Posterior cingulate gyrus (tissue), 11 donors: Measurements from ENCODE around the gene YBX1.
"Not testable (repeated sequence)": the region's sequence is repeated elsewhere in the genome, so short reads cannot be mapped to it uniquely, and the experiment has no call there.

Source experiments
- DNase-seq, 10 donors: peaks; one replicate each; pipeline versions ENCODE4 v3.0.0 to v3.0.0-alpha.2; 2020 to 2021; ENCODE audit warnings: mixed read lengths in 3 of 10
- intact Hi-C: fragments of 100-400 bp; cut with DNase I; formaldehyde crosslinking; loops from one replicate; pipeline ENCODE4 v1.15.1; 2023

The YBX1 gene

GRCh38 chr1:42681741-42682483 lies at the start of gene YBX1:
YBX1 (plus strand) TSS chr1:42682418; CDS start chr1:42682566, 148 bp downstream.
- intact Hi-C loops: loop anchor here (2.0 to 10.0 kb wide), 3 partner anchors 63 to 347 kb away; partner anchors contain the start of genes C1orf50, CLDN19, FOXJ3 and P3H1

GRCh38 chr1:42639116-42639515 lies 43.1 kb upstream of the YBX1 start:
- intact Hi-C loops: no loop called here

More at GRCh38 chr1:42681741-42682483, at the start of gene YBX1:
- DNase-seq: peak; percentile 92 to 99 (median 95)

GRCh38 chr1:42646056-42646455 lies 36.2 kb upstream of the YBX1 start:
- intact Hi-C loops: no loop called here
- DNase-seq: no peak

More at GRCh38 chr1:42639116-42639515, 43.1 kb upstream of the YBX1 start:
- DNase-seq: no peak

- intact Hi-C loops: no loop called here
- DNase-seq: no peak
These were observed 25.0 kb upstream of the YBX1 start for GRCh38 chr1:42657201-42657600.

- DNase-seq: peak; percentile 94 to 99 (median 96)
- intact Hi-C loops: loop anchor here (1.0 kb wide), 1 partner anchor 109 kb away; the partner anchor contains the start of genes C1orf50 and P3H1
These were observed 24.0 kb upstream of the YBX1 start, which contains the start of gene PPIH for GRCh38 chr1:42657981-42658876. PPIH (plus strand) TSS chr1:42658423; CDS start chr1:42658447, 24 bp downstream.

- intact Hi-C loops: loop anchor here (1.0 kb wide), 1 partner anchor 108 kb away; the partner anchor contains the start of genes C1orf50 and P3H1
- DNase-seq: peak in 2 of 10 donors; percentile 7 to 54
These were observed 23.3 kb upstream of the YBX1 start for GRCh38 chr1:42658877-42659337.

GRCh38 chr1:42660907-42661500 lies 21.2 kb upstream of the YBX1 start:
- intact Hi-C loops: no loop called here
- no peak for DNase-seq

GRCh38 chr1:42669936-42670335 lies 12.3 kb upstream of the YBX1 start:
- no peak for DNase-seq
- intact Hi-C loops: no loop called here

- DNase-seq: no peak
- intact Hi-C loops: no loop called here
These were observed 11.8 kb upstream of the YBX1 start for GRCh38 chr1:42670425-42670824.

GRCh38 chr1:42674214-42674613 lies 8.0 kb upstream of the YBX1 start:
- intact Hi-C loops: no loop called here
- no peak for DNase-seq

- intact Hi-C loops: no loop called here
- DNase-seq: no peak
These were observed 7.5 kb upstream of the YBX1 start for GRCh38 chr1:42674682-42675081.

- intact Hi-C loops: no loop called here
- no peak for DNase-seq
These were observed 6.8 kb upstream of the YBX1 start for GRCh38 chr1:42675467-42675866.

GRCh38 chr1:42676534-42677087 lies 5.6 kb upstream of the YBX1 start:
- no peak for DNase-seq
- intact Hi-C loops: no loop called here

GRCh38 chr1:42679364-42679983 lies 2.7 kb upstream of the YBX1 start:
- peak in 3 of 10 donors; percentile 21 to 73 (median 29) for DNase-seq
- intact Hi-C loops: no loop called here

- DNase-seq: no peak
- intact Hi-C loops: loop anchor here (10.0 kb wide), 2 partner anchors 65 to 345 kb away; partner anchors contain the start of genes CLDN19 and FOXJ3
These were observed 2.2 kb upstream of the YBX1 start for GRCh38 chr1:42680055-42680454.

GRCh38 chr1:42680921-42681683 lies 1.1 kb upstream of the YBX1 start:
- DNase-seq: no peak
- intact Hi-C loops: loop anchor here (10.0 kb wide), 2 partner anchors 64 to 346 kb away; partner anchors contain the start of genes CLDN19 and FOXJ3

GRCh38 chr1:42682484-42682738 lies 193 bp downstream of the YBX1 start:
- DNase-seq: not testable (repeated sequence)
- intact Hi-C loops: loop anchor here (2.0 to 10.0 kb wide), 3 partner anchors 62 to 348 kb away; partner anchors contain the start of genes C1orf50, CLDN19, FOXJ3 and P3H1

- peak in 9 of 10 donors; percentile 15 to 91 (median 38) for DNase-seq
- intact Hi-C loops: loop anchor here (2.0 to 10.0 kb wide), 3 partner anchors 62 to 348 kb away; partner anchors contain the start of genes C1orf50, CLDN19, FOXJ3 and P3H1
These were observed 717 bp downstream of the YBX1 start for GRCh38 chr1:42682739-42683531.
